MCF 10A (cell line): ENCODE measurements around the gene HS6ST2. TPM values are rescaled to one million over a fixed set of nuclear protein-coding genes. Genes with fewer than 3 reads are reported as not detected.
A peak's percentile ranks its signal among the peaks of the same experiment; 100 is the strongest.

ENCODE experiments used
- BruUV-seq: library from RNA; stranded (reverse); fragments of 400-500 nt; replicated peaks from 2 replicates; lab custom pipeline; 2021; lab: Mats Ljungman, UMichigan
- CTCF ChIA-PET: fragments of 300-600 bp; sonication (Branson Sonifier 250); formaldehyde crosslinking; extraction: SDS; loops from one replicate; lab custom pipeline; 2021; ENCODE audit warnings: antibody characterized with exemption, inconsistent platforms; lab: Yijun Ruan, JAX
- POLR2A ChIA-PET: fragments of 300-600, 350-650 bp; sonication (Branson Sonifier 250); formaldehyde crosslinking; extraction: SDS; loops from one replicate; lab custom pipeline; 2020; ENCODE audit warnings: antibody characterized with exemption, inconsistent platforms; lab: Yijun Ruan, JAX
- DNase-seq: peaks from one replicate; pipeline ENCODE4 v3.0.0-alpha.2; 2018; ENCODE audit not compliant: unreplicated experiment
- H3K27ac Mint-ChIP-seq: one replicate; pipeline ENCODE4 v1.8.0; 2022; ENCODE audit warnings: mild to moderate bottlenecking, low read depth, mixed read lengths; ENCODE audit not compliant: unreplicated experiment
- H3K27me3 Mint-ChIP-seq: one replicate; pipeline ENCODE4 v1.8.0; 2022; ENCODE audit warnings: mixed read lengths; ENCODE audit not compliant: insufficient read depth, unreplicated experiment
- H3K36me3 Mint-ChIP-seq: one replicate; pipeline ENCODE4 v1.8.0; 2022; ENCODE audit warnings: mild to moderate bottlenecking, moderate library complexity, mixed read lengths; ENCODE audit not compliant: insufficient read depth, unreplicated experiment
- H3K4me1 Mint-ChIP-seq: one replicate; pipeline ENCODE4 v1.8.0; 2022; ENCODE audit warnings: mixed read lengths; ENCODE audit not compliant: insufficient read depth, unreplicated experiment
- H3K4me3 Mint-ChIP-seq: one replicate; pipeline ENCODE4 v1.8.0; 2022; ENCODE audit warnings: mild to moderate bottlenecking, moderate library complexity, mixed read lengths; ENCODE audit not compliant: unreplicated experiment
- H3K9me3 Mint-ChIP-seq: one replicate; pipeline ENCODE4 v1.8.0; 2022; ENCODE audit warnings: mixed read lengths; ENCODE audit not compliant: unreplicated experiment
- intact Hi-C: fragments of 100-400 bp; cut with micrococcal nuclease; formaldehyde crosslinking; loops from 2 replicates; pipeline ENCODE4 v1.14.1; 2022
- total RNA-seq: library from RNA; stranded (reverse); gene quantifications from 2 replicates; pipeline ENCODE4 v1.2.3, GENCODE V29; 2022
- TF ChIP-seq, protein P1 (sequence below): fragments of 200-600 bp; IDR thresholded peaks from one replicate; pipeline ENCODE4 v1.8.0; 2022; ENCODE audit warnings: antibody characterized with exemption, mild to moderate bottlenecking; ENCODE audit not compliant: unreplicated experiment

The HS6ST2 gene
- total RNA-seq, 1 experiment from 2014 or later = 26.1 TPM

DNA sequence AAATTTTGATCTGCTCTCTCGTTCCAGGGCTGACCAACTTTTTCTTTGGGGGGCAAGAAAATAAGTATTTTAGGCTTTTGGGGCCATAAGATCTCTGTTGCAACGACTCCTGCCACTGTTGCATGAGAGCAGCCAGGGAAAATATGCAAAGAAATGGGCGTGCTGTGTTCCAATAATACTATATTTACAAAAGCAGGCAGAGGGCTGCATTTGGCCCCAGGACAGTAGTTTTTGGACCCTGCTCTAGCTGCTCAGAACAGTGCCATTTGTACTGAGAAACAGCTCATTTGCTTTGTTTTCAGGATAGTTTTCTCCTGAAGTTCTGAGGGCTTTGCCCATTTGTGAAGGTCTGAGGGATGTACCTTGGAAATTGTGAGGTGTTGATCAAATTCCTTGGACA lies 334.5 kb downstream of the HS6ST2 start:
- BruUV-seq = no TSS peak
- ChIA-PET CTCF (interaction anchor here (1.1 to 1.2 kb wide), 2 partner anchors 9 to 332 kb away, joined by 3 read pairs; no protein-coding TSS in a partner anchor), POLR2A (interaction anchor here (1.5 kb wide), 1 partner anchor 398 kb away, joined by 3 read pairs; no protein-coding TSS in a partner anchor)
- intact Hi-C loops = no loop called here
- H3K9me3 Mint-ChIP-seq = no peaks in the 10 kb centered on the region
- no peak overlapping the region for H3K4me3 Mint-ChIP-seq
- H3K36me3 Mint-ChIP-seq = no peaks in the 10 kb centered on the region
- peaks cover 47% of the 10 kb centered on the region for H3K27me3 Mint-ChIP-seq
- H3K27ac Mint-ChIP-seq = no peak overlapping the region
- TF ChIP-seq, protein P1, sequence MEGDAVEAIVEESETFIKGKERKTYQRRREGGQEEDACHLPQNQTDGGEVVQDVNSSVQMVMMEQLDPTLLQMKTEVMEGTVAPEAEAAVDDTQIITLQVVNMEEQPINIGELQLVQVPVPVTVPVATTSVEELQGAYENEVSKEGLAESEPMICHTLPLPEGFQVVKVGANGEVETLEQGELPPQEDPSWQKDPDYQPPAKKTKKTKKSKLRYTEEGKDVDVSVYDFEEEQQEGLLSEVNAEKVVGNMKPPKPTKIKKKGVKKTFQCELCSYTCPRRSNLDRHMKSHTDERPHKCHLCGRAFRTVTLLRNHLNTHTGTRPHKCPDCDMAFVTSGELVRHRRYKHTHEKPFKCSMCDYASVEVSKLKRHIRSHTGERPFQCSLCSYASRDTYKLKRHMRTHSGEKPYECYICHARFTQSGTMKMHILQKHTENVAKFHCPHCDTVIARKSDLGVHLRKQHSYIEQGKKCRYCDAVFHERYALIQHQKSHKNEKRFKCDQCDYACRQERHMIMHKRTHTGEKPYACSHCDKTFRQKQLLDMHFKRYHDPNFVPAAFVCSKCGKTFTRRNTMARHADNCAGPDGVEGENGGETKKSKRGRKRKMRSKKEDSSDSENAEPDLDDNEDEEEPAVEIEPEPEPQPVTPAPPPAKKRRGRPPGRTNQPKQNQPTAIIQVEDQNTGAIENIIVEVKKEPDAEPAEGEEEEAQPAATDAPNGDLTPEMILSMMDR = no peak
- no peak for DNase-seq
- H3K4me1 Mint-ChIP-seq = no peaks in the 10 kb centered on the region

DNA sequence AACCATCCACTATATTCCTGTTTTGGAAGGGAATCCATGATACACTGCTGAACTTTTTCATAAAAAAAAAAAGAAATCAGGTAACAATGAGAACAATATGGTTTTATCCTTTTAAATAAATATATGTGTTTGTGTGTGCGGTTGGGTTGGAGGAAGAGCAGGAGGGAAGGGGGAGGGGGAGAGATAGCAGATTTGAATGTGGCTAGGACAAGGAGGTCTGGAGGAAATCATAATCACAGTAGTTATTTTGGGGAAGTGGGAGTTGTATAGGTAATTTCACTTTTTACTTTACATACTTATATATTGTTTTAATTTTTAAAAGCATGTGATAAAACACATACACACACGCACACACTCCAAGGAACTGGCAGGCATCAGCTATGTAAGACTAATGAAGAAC lies 335.1 kb downstream of the HS6ST2 start:
- Mint-ChIP-seq H3K4me3 (no peak overlapping the region), H3K9me3 (no peaks in the 10 kb centered on the region), H3K36me3 (no peaks in the 10 kb centered on the region), H3K27me3 (peaks cover 47% of the 10 kb centered on the region), H3K27ac (no peak overlapping the region), H3K4me1 (no peaks in the 10 kb centered on the region)
- TF ChIP-seq, protein P1 = no peak
- ChIA-PET POLR2A (interaction anchor here (1.5 kb wide), 1 partner anchor 397 kb away, joined by 3 read pairs; no protein-coding TSS in a partner anchor), CTCF (interaction anchor here (1.1 to 2.7 kb wide), 5 partner anchors 8 to 331 kb away, joined by 3 to 8 read pairs (median 3); no protein-coding TSS in a partner anchor)
- BruUV-seq = no TSS peak
- no peak for DNase-seq
- intact Hi-C loops = no loop called here

- Mint-ChIP-seq H3K4me1 (no peaks in the 10 kb centered on the region), H3K4me3 (no peak overlapping the region), H3K9me3 (no peaks in the 10 kb centered on the region), H3K27ac (no peak overlapping the region), H3K36me3 (no peaks in the 10 kb centered on the region), H3K27me3 (peaks cover 52% of the 10 kb centered on the region)
- TF ChIP-seq, protein P1 = no peak
- peak; percentile 27 for DNase-seq
- CTCF ChIA-PET = interaction anchor here (0.6 to 2.7 kb wide), 10 partner anchors 9 to 912 kb away, joined by 3 to 8 read pairs (median 4); no protein-coding TSS in a partner anchor
- POLR2A ChIA-PET = no interaction called here
- intact Hi-C loops = no loop called here
- BruUV-seq = no TSS peak
Observed at GRCh38 chrX:132622130-132622529, 336.3 kb downstream of the HS6ST2 start.

DNA sequence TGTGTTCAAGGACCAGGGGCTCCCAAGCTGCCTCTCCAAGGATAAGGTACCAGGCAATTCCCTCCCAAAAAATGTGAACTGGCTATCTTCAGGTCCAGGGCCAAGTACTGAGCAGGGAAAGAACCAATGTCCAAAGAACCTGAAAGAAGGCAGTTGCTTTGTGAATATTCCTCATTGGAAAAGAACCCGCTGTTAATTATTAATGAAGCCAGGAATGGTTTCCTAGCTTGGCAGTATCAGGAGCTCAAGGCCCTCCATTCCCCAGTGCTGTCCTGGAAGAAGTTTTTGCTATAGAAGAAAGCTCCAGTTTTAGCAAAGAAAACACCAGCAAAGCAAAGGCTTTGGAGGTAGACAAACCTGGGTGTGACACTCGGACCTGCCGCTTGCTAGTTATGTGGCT lies 339.6 kb downstream of the HS6ST2 start:
- Mint-ChIP-seq H3K36me3 (no peaks in the 10 kb centered on the region), H3K27me3 (peaks cover 50% of the 10 kb centered on the region), H3K27ac (no peak overlapping the region), H3K9me3 (no peaks in the 10 kb centered on the region), H3K4me1 (no peaks in the 10 kb centered on the region), H3K4me3 (no peak overlapping the region)
- ChIA-PET POLR2A (interaction anchor here (0.5 kb wide), 1 partner anchor 282 kb away, joined by 3 read pairs; no protein-coding TSS in a partner anchor), CTCF (interaction anchor here (0.6 to 2.1 kb wide), 5 partner anchors 12 to 392 kb away, joined by 3 to 10 read pairs (median 4); no protein-coding TSS in a partner anchor)
- no TSS peak for BruUV-seq
- no peak for DNase-seq
- TF ChIP-seq, protein P1 = no peak
- intact Hi-C loops = loop anchor here (5.0 to 10.0 kb wide), 3 partner anchors 124 to 904 kb away; no protein-coding TSS in a partner anchor
